ENCODE results near the gene SMIM38.
"Not testable (repeated sequence)": the region's sequence is repeated elsewhere in the genome, so short reads cannot be mapped to it uniquely, and the experiment has no call there.

The SMIM38 gene

DNA sequence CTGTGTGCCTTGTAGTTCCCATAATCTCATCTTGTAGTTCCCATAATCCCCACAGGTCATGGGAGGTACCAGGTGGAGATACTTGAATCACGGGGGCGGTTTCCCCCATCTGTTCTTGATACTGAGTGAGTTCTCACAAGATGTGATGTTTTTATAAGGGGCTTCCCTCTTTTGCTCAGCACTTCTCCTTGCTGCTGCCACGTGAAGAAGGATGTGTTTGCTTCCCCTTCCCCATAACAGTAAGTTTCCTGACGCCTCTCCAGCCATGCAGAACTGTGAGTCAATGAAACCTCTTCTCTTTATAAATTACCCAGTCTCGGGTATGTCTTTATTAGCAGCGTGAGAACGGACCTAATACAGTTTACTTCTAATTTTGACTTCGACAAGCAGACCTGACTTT, 14.0 kb upstream of the SMIM38 start:
- no peak for DNase-seq

DNA sequence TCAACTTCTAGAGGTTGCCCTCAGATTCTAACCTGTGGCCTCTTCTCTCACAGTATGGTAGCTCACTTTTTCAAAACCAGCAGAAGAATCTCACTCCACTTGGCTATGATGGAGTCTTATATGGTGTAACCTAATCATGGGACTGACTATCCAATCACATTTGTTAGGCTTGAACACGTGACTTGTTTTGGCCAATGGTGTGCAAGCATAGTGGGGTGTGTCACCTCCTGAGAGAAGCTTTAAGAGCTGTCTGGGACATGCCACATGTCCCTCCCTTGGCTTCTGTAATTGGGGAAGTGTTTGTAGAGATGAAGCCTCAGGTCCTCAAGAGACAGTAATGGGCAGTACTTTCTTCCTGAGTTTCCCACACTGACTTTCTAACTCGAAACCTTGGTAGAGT, 12.8 kb upstream of the SMIM38 start:
- DNase-seq, result no peak

DNA sequence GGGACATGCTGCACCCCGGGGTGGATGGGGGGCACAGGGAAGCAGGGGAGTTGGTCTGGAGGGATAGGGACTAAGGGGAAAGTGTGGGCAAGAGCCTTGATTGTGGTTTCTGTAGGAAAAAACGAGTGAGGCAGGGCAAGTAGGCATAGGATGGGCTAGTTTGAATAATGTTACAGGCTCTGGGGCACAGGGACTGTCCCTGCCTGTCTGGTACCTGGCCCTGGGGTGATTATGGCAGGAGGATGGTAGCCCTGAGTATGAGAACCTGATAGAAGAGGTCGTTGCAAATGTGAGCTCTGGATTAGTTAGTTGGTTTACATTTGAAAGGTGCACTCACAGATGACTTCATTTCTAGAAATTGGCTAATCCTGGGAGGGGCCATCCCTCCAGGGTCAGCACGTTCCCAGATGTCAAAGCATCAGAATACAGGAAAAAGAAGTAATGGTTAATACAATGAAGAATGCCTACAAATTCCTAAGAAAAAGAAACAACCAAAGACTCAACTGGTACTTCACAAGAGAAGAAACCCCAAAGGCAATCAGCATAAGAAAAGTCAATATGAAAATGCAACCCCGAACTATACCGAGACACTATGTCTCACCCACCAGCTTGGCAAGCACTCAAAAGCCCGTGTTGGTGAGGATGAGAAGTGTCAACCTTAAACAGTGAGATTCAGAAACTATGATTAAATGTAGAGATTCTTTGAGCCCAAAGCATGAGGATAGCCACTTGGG, 11.3 kb upstream of the SMIM38 start:
- DNase-seq, result no peak

DNA sequence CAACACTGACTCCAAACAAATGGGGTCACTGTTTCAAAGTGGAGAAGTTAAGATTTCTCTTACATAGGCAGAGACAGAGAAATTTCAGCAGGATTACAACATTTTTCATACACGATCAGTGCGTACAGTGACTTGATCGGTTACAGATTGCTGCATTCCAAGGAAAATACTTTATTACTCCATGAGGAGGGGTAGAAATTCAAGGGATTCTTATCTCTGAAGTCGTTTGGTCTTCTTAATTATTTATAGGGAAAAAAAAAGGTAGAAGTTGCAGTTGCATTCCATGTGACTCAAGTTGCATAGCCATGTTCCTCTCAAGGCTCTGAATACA, 10.7 kb upstream of the SMIM38 start:
- DNase-seq, result no peak

DNA sequence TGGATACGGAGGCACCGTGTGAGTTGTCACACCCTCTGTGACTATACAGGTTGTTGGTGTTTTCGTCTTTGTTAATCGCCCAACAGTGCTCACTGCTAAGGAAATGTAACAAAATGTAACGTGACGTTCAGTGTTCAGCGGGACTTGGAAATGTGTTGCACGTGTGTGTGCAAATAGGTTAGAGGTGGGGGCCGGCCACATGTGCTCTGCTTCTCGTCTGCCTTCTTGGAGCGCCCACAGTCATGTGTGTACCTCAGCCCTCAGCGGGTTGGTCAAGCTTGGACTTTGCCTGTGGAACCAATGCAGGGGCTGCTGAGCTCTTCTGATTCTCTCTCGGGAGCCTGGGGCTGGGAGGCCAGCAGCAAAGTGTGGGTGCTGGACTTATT, 7.4 kb upstream of the SMIM38 start:
- no peak for DNase-seq

DNA sequence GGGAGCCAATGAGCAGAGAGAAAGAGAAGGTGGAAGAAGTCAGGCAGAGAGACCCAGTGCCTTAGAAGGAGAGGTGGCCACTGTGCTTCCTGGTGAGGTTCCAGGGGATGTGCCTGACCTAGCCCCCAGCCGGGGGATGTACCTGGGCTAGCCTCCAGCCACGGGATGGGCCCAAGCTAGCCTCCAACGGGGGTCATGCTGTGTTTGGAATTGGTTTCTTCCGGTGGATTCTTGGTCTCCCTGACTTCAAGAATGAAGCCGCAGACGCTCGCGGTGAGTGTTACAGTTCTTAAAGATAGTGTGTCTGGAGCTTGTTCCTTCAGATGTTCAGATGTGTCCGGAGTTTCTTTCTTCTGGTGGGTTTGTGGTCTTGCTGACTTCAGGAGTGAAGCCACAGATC, 6.9 kb upstream of the SMIM38 start:
- DNase-seq, result no peak

DNA sequence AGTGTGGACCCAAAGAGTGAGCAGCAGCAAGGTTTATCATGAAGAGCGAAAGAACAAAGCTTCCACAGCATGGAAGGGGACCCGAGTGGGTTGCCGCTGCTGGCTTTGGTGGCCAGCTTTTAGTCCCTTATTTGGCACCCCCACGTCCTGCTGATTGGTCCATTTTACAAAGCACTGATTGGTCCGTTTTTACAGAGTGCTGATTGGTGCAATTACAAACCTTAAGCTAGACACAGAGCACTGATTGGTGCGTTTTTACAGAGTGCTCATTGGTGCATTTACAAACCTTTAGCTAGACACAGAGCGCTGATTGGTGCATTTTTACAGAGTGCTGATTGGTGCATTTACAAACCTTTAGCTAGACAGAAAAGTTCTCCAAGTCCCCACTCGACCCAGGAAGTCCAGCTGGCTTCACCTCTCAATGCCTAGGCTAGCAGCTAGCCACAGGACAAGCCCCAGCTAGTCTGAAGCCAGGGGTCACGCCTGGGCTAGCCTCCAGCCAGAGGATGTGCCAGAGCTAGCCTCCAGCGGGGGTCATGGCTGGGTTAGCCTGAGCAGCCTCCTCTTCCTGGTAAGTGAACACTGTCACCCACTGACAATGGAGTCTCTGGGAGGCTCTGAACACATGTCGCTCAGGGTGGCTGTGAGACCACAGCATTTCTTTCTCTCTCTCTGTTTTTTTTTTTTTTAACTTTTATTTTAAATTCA, 6.2 kb upstream of the SMIM38 start:
- not testable (repeated sequence) for DNase-seq

DNA sequence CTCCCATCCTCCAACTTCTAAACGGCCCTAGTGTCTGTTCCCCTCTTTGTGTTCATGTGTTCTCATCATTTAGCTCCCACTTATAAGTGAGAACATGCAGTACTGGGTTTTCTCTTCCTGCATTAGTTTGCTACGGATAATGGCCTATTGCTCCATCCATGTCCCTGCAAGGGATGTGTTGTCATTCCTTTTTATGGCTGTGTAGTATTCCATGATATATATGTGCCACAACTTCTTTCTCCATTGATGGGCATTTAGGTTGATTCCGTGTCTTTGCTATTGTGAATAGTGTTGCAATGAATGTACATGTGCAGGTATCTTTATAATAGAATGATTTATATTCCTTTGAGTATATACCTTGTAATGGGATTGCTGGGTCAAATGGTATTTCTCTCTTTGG, 5.6 kb upstream of the SMIM38 start:
- no peak for DNase-seq

DNA sequence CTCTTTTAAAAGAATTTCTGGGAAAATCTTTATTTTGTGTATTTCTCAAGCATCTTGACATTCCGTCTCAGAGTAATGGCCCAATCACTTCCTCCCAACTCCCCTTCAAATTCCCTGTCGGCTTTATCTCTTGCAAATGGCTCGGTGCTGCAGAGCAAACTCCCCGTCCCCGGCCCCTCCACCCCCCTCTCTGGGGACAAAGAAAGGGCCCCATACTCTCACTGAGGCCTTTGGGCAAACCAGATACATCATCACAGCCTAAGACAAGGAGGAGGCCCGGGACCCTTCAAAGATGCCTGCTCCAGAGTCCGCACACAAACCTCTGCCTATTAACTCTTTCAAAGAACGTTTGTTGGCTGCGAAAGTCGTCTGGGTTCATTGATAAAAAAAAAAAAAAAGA, 3.9 kb upstream of the SMIM38 start:
- no peak for DNase-seq

DNA sequence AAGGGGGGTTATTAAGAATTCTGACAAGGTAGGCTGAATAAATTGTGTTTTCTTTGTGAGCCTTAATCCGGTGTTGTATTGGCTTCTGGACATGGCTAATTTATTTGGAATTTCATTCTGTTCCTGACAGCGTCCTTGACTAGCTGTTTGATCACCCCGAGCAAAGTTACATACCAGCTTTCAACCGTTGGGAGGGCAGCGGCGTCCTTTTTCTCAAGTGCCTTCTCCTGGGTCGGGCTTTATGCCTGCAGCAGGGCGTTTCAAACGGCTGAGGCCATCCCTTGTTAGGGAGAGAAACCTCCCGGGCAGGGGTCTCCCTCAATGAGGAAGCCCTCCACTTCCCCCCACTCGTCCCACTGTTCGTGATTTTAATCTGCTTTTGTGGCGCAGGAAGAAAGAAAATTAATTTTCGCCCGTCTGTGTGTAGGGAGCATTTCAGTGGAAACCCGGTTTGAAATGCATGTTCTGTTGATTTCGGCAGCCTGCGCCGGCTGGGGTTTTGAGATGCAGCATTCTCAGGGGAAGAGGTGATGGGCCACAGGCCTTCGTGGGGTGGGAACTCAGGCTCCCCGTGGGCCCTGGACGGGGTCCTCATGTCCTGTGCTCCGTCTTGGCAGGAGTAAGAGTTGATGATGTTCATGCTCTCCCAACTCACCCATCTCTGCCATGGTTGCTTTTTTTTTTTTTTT, 2.9 kb upstream of the SMIM38 start:
- no peak for DNase-seq

DNA sequence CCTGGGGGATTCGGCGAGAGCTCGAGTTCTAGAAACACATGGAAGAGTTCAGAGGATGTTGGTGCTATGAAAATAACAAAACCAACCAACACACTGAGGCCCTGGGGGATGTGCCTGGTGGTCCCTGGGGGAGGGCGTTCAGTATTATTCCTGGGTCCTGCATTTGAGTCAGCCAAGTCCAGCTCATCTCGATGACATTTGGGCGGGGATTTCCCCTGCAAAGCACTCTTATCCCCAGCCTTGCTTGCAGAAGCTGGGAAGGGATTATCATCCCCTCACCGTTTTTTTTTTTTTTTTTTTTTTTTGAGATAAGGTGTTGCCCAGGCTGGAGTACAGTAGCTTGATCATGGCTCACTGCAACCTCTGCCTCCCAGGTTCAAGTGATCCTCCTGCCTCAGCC, 2.1 kb upstream of the SMIM38 start:
- no peak for DNase-seq

DNA sequence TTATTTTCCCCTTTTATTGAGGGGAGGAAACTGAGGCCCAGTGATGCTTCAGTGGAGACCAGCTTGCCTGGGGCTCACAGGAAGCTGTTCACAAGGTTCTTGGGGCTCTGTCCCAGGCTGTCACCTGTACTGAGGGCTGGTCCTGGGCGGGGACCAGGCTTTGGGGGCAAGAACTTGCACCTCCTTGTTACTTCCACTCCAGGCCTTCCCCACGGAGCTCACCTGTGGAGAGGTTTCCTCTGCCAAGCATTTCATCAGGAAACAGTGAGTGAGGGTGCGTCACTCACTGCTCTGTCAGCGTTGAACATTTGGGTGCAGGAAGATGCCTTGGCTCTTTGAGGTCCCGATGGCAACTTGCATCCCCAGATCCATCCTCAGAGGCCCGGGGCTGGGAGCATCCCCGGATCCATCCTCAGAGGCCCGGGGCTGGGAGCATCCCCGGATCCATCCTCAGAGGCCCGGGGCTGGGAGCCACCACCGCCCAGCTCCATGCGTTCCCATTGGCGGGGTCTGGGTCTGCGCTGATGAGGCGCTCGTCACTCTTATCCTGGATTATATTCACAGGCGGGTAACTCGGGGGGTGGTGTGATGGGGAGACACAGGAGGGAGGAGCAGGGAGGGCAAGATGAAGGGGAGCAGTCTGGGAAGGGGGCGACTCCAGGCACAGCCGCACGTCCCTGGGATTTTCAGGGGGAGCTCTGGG, 1.4 kb upstream of the SMIM38 start:
- no peak for DNase-seq

DNA sequence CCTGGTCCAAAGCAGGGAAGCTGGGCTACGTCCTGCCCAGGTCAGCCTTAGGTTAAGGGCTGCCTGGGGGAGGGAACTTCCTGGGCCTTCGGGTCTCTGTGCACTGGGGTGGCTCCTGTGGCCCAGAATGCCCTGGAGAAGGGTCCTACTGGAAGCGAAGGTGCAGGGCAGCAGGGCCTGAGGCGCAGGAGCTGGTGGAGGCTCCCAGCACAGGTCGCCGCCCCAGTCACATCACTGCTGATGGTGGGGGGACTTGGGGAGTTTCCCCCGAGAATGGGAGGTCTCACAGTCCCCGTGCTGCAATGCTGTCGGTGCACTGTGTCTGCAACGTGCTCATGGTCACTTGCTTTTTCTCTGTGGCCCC, 815 bp upstream of the SMIM38 start:
- no peak for DNase-seq

DNA sequence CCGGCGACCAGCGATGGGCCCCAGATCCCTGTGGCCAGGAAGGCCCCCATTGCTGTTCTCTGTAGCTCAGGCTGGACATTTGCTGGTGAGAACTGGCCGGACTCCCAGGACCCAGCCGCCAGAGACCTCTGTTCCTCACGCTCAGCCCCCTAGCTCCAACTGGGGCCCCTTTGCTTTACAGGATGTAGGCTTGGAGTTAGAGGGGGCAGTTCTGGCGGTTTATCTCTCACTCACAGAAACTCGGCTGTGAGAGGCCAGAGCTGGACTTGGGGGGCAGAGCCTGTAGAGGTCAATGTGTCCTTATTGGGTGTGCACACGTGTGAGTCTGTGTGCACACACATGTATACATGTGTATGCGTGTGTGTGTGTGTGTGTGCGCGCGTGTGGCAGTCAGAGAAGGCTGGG, 502 bp downstream of the SMIM38 start:
- no peak for DNase-seq

DNA sequence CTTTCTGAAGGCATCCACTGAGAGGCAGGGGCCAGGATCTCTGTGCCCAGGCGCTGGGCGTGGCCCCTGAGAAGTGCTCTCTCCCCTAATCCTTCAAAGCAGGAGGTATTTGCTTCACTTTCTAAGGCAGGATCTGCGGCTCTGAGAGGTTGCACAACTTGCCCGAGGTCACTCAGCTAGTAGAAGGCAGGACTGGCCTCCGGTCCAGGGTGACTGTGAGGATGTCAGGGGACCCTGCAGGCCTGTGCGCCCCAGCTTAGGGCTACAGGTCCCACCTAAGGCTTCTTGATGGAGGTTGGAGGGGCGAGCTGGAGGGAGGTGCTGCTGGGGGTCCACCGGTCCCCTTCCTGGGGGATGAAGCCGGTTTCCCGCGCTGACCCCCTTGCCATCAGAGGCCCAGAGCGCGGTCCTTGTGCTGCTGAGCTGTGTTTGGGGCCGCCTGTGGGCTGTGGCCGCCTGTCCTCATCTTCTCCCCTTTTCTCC, 979 bp downstream of the SMIM38 start:
- DNase-seq, result no peak

DNA sequence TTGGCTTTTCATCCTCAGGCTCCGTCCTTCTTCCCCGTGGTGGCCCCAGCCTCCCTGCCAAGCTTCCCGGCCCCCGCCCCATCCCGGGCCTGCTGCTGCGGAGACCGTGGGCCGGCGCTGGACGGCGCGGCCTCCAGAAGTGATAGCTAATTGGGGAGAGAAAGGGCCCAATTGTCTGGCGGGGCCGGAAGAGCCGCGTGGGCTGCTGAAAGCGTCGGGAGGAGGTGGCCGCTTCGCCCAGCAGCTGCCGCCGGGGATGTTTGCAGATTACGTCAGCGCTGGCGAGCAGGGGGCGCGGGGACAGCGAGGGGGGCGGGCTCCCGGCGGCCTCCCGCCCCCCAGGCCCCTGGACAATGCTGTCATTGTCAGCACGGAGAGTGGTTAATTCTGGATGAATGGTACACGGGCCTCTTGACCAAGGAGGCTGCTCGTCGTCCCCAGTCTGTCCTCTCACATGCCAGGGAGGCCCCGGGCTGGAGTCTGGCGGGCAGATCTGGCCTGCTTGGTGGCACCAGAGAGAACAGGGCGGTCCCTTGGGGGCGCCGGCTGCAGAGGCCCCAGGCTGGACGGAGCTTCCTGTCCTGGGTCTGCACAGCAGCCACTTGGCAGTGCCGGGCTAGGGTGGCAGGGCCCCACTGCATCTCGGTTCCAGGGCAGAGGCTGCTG, 1.6 kb downstream of the SMIM38 start:
- no peak for DNase-seq

DNA sequence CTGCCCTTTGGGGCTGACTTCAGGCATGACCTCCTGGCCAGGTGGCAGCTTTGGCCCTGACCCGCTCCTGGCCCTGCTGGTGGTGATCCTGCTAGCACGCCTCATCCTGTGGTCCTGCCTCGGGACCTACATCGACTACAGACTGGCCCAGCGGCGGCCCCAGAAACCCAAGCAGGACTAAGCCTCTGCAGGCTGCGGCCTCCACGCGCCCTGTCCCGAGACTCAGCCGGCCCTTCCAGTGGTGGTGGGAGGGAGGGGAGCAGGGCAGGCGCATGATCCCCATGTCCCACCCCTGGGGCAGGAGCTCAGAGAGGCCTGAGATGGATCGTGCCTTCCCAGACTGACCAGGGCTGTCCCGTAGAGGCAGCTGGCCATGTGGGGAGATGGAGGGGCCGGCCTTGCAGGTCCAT, 2.1 kb downstream of the SMIM38 start:
- no peak for DNase-seq

DNA sequence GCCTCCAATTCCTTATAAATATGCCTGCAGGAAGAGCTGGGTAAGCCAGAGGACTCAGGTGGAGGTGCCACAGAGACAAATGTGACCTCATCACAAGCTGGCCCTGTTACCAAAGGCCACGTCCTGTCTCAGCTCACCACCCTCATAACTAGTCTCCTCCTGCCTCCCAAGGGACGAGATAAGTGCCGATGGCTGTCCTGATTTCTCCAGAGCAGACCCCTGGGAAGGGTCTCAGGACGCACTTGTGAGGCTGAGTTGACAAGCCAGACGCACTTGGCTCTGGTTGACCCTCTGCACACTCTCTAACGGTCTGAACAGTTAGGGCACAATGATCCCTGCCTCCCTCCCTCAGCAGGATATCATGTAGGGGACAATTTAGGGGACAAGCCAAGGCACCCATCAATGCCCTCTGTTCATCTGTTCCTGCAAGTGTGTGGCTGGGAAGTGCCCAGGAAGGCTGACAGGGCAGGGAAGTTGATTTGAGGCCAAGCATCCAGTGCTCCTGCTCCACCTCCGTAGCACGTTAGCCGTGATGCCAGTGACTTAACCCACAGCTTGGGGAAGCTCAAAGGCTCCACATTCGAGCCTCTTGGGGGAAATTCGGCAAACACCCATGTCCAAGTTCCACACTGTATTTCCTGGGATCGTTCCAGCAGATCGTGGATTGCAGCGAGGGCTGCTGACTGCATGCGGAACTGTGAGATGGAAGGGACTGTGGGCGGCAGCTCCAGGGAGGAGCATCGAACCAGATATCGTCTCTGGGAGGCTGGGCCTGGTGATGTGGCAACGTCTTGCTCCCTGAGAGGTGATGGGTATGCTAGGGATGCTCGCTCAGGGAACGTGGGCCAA, 2.8 kb downstream of the SMIM38 start:
- no peak for DNase-seq

DNA sequence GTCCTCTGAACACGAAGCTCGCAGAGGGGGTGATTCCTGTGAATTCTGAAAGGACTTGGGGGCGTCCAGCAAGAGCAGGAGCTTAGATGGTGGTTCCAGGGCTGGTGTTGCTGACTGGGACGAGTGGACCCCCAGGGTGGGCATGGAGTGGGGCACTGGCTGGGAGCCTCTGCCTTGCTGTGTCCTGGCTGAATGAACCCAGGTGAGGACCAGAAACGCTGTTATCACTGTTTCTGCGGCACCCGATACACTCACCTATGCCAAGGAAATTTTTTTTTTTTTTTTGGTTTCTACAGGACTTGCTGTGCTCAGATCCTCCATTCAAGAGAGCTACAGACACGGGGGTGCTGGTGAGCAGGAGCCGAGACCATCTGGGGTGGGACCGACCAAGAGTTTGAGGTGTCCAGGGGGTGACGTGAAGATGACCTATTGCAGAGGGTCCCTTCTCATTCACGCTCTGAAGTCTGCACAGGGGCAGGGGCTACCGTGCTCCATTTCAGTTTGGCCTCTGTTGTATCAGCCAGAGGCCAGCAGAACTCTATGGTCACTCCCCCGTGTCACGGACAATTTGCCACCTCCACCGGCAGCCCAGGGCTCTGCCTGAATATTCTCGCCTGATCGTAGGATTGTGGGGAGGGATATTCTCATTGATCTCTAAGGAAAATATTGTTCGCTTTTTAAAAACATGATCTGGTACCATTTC, 3.6 kb downstream of the SMIM38 start:
- no peak for DNase-seq

DNA sequence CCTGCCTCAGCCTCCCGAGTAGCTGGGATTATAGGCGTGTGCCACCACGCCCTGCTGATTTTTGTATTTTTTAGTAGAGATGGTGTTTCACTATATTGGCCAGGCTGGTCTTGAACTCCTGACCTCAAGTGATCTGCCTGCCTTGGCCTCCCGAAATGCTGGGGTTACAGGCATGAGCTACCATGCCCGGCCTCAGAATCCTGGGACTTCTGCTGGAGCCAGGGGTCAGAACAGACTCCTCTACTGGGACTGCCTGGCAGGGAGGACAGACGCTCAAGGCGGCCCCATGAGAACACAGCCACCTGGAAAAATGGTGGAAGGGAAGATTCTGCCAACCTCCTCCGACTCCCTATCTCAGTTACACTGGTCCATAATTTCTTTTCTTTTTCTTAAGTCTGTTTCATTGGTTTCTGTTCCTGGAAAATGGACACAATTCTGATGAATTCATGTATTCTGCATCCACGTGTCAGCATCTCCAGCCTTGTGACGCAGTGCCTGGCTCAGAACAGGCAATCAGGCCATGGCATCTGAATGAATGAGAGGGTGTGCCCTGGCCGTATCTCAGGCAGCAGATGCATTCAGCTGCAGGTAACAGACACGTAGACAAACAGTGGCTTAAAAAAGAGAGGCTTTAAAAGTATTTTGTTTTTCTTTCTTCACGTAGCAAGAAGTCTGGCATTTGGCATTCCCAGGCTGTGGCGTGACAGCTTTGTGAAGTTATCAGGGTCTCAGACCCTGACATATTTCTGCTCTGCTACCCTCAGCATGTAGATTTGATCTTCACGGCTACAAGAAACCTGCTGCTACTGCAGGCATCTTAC, 4.8 kb downstream of the SMIM38 start:
- DNase-seq, result no peak

DNA sequence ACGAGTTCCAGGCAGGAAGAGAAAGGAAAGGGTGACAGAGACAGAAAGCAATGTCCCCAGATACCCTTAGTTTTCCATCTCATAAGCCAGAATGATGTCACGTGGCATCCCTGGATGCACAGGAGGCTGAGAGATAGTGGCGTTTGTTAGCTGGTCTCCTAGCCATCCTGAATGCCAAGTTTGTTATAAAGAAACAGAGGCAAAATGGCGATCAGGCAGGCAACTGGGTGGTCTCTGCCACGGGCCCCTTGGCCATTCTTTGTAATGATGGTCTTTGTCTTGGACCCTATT, 5.3 kb downstream of the SMIM38 start:
- DNase-seq, result no peak
